HG02798 (cell line): ENCODE data around the gene SH3RF1.

Experiments used
- ATAC-seq: cut with Tn5 transposase; IDR thresholded peaks from one replicate; pipeline ENCODE4 v1.9.1; 2021; ENCODE audit warnings: mild to moderate bottlenecking; ENCODE audit not compliant: unreplicated experiment, poor library complexity

SH3RF1 gene

DNA sequence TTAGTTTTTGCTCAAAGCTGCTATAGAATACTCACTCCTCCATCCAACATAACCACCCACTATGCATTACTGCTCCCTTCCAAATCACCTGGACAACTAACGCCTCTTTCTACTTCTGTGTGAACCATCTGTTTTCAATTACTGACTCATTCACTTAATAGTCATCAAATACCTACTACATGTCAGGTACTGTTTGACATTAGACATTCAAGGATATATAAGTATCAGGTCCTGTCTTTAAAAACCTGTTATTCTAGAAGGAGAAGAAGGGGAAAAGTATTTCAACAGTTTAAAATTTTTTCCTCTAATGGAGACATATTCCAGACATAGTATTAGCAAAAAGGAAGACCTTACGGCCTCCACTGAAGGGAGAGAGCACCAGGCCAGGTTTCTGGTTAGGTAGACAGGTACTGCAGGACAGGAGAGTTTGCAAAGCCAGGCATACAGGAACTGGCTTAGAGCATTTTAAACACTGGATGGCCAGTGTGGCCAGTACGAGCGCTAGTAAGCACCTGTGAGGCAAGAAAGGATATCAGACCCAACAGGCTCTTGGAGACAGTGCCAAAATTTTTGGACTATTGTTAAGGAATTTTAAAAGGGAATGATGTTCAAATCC lies 39.0 kb downstream of the SH3RF1 start:
- no peak for ATAC-seq

DNA sequence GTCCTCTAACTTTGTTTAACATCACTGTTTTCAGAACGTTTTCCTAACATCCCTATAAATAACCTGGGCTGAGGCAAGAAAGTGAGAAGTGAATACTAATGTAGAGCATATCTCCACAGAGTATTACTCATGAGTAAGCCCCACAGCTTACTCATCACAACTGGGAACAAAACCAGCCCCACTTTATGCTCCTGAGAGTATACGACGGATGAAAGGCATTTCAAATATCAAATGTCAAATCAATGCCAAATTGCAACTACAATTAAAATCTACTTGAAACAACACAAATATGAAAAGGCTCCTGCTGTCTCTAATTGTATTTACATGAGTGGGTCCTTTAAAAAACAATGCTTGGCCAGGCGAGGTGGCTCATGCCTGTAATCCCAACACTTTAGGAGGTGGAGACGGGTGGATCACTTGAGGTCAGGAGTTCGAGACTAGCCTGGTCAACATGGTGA lies 41.2 kb downstream of the SH3RF1 start:
- ATAC-seq, result no peak

- no peak for ATAC-seq
These were observed 42.7 kb downstream of the SH3RF1 start for GRCh38 chr4:169228076-169228475.

DNA sequence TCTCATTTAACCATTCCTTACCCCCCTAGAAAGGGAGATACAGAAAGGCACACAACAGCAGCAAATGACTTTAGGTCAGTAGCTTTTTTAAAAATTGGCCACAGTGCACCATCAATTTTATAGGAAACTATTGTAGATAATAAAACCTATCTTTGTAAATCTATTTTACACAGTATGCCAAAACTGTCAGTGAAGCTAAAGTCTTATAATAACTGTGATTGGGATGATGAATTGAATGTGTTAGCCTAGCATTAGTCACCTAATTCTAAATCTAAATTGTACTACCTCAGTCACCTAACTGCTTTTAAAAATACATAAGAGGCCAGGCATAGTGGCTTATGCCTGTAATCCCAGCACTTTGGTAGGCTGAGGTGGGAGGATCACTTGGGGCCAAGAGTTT lies 44.2 kb downstream of the SH3RF1 start:
- no peak for ATAC-seq

GRCh38 chr4:169225812-169226211 lies 44.9 kb downstream of the SH3RF1 start:
- ATAC-seq, result peak; percentile 44

DNA sequence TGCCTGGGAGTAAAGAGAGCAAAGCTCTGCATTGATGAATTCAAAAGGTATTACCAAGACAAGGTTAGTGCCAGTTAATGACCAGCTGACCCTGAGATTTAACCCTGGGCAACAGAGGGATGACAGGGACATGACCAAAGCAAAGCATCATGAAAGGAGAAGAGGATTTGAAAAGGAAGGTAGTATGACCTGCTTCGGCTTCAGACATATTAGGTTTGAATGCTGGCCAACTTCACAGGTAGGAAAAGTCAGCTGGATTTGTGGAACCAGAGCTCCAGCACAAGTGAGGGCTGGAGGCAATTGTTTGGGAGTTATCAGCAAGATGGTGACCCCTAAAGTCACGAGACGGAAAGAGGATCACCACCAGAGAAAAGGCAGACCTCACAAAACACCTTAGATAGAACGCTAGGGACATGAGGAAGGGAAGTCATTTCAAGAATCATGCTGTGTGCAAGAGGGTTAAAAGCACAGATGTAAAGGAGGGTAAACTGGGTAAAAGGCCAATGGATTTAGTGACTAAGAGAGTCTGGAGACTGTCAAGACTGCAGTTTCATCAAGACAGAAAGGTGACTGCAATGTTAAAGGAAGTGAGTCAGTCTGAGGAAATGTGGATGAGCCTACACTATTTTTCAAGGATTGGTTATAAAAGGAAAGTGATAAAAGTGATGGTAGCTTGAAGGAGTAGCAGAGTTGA lies 45.6 kb downstream of the SH3RF1 start:
- ATAC-seq, result peak; percentile 42

DNA sequence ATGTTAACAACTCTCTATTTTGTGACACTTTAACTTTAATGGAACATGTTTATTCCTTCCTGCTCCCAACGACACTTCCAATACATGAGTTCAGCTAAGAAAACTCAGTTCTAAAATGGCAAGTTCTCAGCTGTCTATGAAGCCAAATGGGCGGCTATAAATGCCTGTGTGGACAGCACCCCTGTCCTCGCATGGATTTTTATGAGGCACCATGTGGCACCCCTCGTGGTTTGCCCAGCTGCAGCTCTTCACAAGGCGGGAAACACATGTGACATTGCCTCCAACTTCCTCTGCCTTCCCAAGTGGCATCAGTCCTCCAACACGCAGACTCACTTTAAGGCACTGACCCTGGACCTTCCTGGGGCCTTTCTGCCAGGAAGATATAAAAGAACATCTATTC lies 48.0 kb downstream of the SH3RF1 start:
- ATAC-seq, result no peak

- ATAC-seq, result no peak
These were observed 49.1 kb downstream of the SH3RF1 start for GRCh38 chr4:169221662-169222061.

DNA sequence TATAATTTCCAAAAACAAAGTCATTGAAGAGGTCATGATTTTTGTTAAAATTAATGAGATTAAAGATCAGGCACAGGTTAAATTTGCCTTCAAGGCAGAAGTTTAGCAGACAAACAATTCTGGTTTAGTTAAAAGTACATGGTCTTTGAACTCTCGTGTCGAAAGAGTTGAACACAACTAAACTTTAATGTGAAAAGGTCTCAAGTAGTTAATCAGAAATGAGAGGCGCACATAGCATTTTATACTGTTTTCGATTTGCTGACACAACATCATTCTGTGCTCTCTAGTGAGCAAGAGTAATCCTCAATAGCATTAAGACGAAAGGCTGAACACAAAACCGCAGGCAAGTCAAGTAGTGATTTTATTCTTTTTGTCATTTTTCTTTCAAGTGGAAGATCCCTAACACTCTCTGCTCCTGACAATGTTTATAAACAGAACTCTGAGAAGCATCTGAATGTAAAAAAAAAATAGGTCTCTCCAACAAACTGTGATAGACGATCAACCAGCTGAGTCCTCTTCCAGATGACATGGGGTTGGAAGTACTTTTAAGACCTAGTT lies 49.8 kb downstream of the SH3RF1 start:
- ATAC-seq, result no peak

DNA sequence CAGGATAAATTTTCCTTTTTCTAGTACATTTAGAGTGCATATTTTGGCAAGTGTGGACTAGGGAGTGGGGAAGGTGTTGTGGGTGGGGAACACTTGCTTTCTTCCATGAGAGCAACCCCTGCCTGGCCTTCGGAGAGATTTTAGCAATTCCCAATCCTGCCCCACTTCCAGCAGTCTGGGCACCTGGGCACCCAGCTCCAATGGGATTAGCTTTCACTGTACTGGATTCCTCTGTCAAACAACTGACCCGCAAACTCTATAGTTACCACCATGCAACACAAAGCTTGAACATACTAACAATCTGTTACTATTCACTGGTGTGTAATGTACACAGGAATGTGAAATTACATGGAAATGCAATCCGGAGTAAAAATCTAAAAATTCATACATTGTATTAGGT lies 50.3 kb downstream of the SH3RF1 start:
- ATAC-seq, result no peak

GRCh38 chr4:169219440-169219839 lies 51.3 kb downstream of the SH3RF1 start:
- ATAC-seq, result no peak

- no peak for ATAC-seq
These were observed 55.1 kb downstream of the SH3RF1 start for GRCh38 chr4:169215656-169216055.

GRCh38 chr4:169212981-169213380 lies 57.8 kb downstream of the SH3RF1 start:
- ATAC-seq, result no peak

- peak; percentile 97 for ATAC-seq
These were observed 60.1 kb downstream of the SH3RF1 start for GRCh38 chr4:169210504-169211118.

GRCh38 chr4:169209388-169209883 lies 61.3 kb downstream of the SH3RF1 start:
- no peak for ATAC-seq

GRCh38 chr4:169208516-169208915 lies 62.2 kb downstream of the SH3RF1 start:
- no peak for ATAC-seq

DNA sequence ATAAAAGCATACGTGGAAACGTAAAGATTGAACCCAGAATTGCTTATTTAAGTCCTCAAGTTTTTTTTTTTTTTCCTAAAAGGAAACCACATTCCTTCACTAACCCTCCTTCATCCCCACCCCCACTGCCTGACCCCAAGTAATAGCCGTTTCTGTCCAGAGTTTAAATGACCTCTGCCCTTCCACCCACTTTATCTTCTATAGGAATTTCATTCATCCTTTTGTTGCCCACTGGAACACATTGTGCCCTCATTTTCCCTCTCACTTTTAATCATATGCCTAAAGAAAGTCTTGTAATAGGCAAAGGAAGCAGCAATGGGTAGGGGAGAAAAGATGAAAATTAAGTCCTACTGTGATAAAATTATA lies 62.7 kb downstream of the SH3RF1 start:
- ATAC-seq, result no peak

DNA sequence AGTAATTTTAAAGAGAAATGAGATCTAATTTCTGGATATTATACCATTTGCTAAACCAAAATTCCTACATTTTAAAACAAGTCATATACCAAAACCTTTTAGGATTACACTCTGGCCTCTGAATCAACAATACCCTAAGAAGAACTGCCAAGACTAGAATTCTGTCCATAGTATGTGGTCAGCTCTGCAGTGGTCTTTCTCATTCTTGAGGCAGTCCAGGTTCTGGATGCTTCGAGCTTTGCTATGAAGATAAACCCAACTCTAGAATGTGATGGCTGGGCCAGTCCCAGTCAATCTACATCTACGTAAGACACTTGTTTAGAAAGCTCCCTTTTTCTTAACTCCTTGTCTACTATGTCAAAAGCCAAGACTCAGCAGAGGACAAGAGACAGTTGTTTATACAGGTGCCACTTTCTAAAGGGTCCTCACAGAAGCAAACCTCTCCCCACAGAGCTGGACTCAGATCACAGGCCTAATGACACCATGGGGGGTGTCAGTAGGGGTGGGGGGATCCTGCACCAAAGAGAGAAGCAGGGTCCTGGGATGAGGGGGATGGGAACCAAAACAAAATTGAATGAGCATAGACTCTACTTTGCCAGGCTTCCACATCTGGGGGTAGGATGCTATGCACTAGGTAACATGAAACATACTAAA lies 63.2 kb downstream of the SH3RF1 start:
- no peak for ATAC-seq

DNA sequence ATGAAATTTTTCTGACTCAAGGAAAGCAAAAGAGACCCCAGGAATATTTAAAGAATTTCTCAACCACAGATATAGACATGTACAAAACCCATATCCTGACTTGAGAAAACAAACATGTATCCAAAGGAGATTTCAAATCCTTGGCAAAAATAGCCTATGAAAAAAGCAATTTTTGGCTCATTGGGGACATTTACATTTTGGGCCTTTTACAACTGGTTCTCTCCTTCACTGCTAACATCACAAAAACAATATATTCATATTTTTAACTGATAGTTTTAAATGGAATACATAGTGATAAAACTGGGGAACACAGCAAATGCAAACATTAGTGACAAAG lies 65.0 kb downstream of the SH3RF1 start:
- no peak for ATAC-seq

- no peak for ATAC-seq
These were observed 65.5 kb downstream of the SH3RF1 start for GRCh38 chr4:169205075-169205743.
